Muscle of arm (tissue), 12 donors: ENCODE measurements around the gene DBX1. TPM values are rescaled to one million over a fixed set of nuclear protein-coding genes. Genes with fewer than 3 reads are reported as not detected.
A peak's percentile ranks its signal among the peaks of the same experiment; 100 is the strongest.
"Not testable (repeated sequence)": the region's sequence is repeated elsewhere in the genome, so short reads cannot be mapped to it uniquely, and the experiment has no call there.

Experiments
- DNase-seq: peaks from one replicate; pipeline ENCODE4 v3.0.0-alpha.2; 2013
- polyA plus RNA-seq, 12 donors: library from polyadenylated mRNA; unstranded; fragments of 120-200 nt; gene quantifications; one replicate each; pipeline ENCODE4 v1.2.1, GENCODE V29; 2013; ENCODE audit not compliant: insufficient read length in 12 of 12

Gene DBX1
- polyA plus RNA-seq, 12 donors: 1.8 to 24.5 (median 5.4) TPM; not detected in 1

- DNase-seq: no peak
These were observed 2.8 kb upstream of the DBX1 start for GRCh38 chr11:20162824-20163782.

- no peak for DNase-seq
These were observed 1.9 kb upstream of the DBX1 start for GRCh38 chr11:20161923-20162744.

- DNase-seq: no peak
These were observed 1.1 kb upstream of the DBX1 start for GRCh38 chr11:20161230-20161918.

- no peak for DNase-seq
These were observed 551 bp downstream of the DBX1 start for GRCh38 chr11:20159466-20160381.

GRCh38 chr11:20158597-20159257, 1.5 kb downstream of the DBX1 start:
- peak; percentile 76 for DNase-seq

- no peak for DNase-seq
These were observed 2.5 kb downstream of the DBX1 start for GRCh38 chr11:20157728-20158127.

- DNase-seq: no peak
These were observed 3.2 kb downstream of the DBX1 start for GRCh38 chr11:20156876-20157613.

- no peak for DNase-seq
These were observed 3.9 kb downstream of the DBX1 start for GRCh38 chr11:20156280-20156875.

- no peak for DNase-seq
These were observed 4.5 kb downstream of the DBX1 start for GRCh38 chr11:20155683-20156279.

GRCh38 chr11:20154381-20154780, 5.9 kb downstream of the DBX1 start:
- DNase-seq: no peak

- no peak for DNase-seq
These were observed 21.6 kb downstream of the DBX1 start for GRCh38 chr11:20138707-20139106.

- DNase-seq: no peak
These were observed 22.6 kb downstream of the DBX1 start for GRCh38 chr11:20137637-20138036.

GRCh38 chr11:20134991-20135736, 25.1 kb downstream of the DBX1 start:
- no peak for DNase-seq

- DNase-seq: no peak
These were observed 27.6 kb downstream of the DBX1 start for GRCh38 chr11:20132667-20133039.

GRCh38 chr11:20131788-20132666, 28.2 kb downstream of the DBX1 start:
- peak; percentile 72 for DNase-seq

- DNase-seq: no peak
These were observed 30.6 kb downstream of the DBX1 start for GRCh38 chr11:20129665-20130064.

GRCh38 chr11:20128528-20128825, 31.8 kb downstream of the DBX1 start:
- DNase-seq: not testable (repeated sequence)
